VCaP (cell line): Measurements from ENCODE around the gene C4orf50.
A peak's percentile ranks its signal among the peaks of the same experiment; 100 is the strongest.

ENCODE experiments used
- H3K27ac ChIP-seq: fragments of 450-650 bp; 2 replicates; pipeline ENCODE4 v1.5.1; 2017
- TF ChIP-seq, protein P1 (sequence below): fragments of 450-650 bp; conservative IDR thresholded peaks from 2 replicates; pipeline ENCODE4 v1.5.1; 2017; ENCODE audit warnings: mild to moderate bottlenecking, moderate library complexity

The C4orf50 gene

DNA sequence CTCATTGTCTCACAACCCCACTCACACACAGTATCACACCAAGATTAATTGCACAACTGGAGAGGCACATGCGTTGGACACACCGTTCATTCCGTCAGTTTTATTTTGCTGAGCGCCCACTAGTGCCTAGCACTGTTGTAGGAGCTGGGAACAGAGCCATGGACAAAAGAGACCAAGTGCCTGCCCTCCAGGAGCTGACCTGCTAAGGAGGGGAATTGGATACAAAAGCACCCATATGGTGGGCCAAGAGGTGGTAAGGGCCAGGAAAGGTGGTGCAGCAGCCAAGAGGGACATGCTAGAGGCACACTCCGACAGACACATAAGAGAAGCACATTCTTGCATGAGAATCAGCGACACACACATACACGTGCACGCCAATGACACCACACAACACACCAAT is 124.6 kb downstream of the C4orf50 start:
- TF ChIP-seq, protein P1, sequence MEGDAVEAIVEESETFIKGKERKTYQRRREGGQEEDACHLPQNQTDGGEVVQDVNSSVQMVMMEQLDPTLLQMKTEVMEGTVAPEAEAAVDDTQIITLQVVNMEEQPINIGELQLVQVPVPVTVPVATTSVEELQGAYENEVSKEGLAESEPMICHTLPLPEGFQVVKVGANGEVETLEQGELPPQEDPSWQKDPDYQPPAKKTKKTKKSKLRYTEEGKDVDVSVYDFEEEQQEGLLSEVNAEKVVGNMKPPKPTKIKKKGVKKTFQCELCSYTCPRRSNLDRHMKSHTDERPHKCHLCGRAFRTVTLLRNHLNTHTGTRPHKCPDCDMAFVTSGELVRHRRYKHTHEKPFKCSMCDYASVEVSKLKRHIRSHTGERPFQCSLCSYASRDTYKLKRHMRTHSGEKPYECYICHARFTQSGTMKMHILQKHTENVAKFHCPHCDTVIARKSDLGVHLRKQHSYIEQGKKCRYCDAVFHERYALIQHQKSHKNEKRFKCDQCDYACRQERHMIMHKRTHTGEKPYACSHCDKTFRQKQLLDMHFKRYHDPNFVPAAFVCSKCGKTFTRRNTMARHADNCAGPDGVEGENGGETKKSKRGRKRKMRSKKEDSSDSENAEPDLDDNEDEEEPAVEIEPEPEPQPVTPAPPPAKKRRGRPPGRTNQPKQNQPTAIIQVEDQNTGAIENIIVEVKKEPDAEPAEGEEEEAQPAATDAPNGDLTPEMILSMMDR, result no peak
- H3K27ac ChIP-seq, result peak overlapping the region; percentile 21; the same call in 1 of the 2 replicates

DNA sequence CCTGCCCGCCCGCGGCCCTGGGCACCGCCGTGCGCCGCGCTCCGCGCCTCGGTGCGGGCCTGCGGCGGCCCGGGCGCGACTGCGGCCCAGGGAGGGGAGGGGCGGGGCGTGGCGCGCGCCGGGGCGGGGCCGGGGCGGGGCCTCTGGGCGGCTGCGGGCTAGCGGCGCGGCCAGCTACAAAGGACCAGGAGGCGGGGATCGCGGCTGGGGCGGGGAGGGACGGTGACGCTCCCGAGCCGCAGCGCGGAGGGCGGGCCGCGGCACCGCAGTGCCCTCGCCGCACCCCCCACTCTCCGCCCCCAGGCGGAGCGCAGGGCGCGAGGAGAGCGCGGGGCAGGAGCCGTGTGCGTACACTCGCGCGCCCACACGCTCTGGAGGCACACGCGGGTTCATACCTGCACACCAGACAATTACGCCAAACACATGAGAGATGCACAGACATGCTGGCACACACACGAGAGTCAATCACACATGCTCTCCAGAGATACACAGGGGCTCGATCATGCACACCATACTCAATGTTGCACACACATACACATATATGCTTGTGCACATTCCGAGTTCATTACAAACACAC is 125.1 kb downstream of the C4orf50 start, which contains the start of gene CRMP1:
CRMP1 (minus strand) TSS at position 83 of the 577 bp plus-strand sequence. CDS start 117 bp downstream, outside the sequence.
- H3K27ac ChIP-seq, result peak within 1 kb of the TSS; percentile 21; the same call in 1 of the 2 replicates
- TF ChIP-seq, protein P1, result no peak

DNA sequence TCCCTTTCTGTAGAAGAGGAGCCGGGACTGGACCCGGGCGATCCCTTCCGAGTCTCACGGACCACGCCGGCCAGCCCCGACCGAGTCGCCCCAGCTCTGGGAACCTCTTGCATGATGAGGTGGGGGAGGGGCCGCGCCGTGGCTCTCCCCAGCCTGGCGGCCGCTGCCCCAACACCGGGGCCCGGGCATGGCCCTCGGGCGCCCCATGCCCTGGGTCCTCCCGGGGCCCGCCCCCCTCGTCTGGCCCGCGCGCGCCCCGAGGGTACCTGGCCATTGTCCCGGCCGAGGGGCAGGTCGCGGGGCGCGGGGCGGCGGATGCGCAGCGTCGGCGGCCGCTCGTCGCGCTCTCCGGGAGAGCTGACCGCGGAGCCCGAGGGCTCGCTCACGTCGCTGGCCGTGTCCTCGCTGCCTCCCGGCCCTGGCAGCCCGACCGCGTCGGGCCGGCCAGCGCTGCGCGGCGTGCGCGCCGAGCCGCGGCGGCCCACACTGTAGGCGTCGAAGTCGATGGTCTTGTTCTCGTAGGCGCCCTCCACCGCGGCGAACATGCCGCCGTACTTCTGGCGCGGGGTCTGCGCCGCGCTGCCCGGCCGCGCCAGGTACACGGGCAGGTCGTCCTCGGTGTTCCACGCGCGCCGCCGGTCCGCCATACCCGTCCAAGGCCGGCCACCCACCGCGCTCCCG is 125.8 kb downstream of the C4orf50 start:
- TF ChIP-seq, protein P1, result no peak
- peak overlapping the region; percentile 21; the same call in 1 of the 2 replicates for H3K27ac ChIP-seq

DNA sequence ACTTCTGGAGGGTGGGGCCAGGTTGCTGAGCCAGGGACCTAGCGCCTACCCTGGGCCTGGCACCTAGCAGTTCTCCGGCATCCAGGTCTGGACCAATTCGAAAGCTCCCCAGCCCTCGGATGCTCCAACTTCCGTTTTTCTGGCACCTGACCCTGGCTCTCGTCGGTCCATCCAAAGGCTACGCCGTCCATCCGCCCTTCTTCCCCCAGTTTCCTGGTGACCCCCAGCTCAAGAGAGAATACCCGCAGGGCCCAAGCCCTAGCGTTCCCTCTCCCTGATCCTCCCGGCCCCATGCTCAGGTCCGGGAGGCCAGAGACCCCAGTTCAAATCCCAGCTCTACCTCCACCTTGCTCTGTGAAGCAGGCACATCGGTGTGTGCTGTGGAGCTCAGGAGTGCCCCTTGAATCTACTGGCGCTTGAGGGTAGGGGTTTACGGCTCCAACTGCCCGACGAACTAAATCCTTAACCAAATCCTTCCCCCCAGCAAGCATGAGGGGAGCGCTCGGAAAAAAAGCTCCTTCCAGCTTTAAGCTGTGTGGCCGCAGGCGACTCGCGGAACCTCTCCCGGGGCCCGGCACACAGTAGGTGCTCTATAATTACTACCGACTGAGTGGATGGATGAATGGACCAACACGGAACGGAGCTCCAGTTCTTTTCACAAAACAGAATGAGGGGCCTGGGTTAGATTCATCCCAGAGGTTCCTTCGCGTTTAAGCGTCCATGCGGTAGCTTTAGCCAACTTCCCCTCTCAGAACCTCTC is 126.5 kb downstream of the C4orf50 start:
- no peak overlapping the region for H3K27ac ChIP-seq
- TF ChIP-seq, protein P1, result no peak

DNA sequence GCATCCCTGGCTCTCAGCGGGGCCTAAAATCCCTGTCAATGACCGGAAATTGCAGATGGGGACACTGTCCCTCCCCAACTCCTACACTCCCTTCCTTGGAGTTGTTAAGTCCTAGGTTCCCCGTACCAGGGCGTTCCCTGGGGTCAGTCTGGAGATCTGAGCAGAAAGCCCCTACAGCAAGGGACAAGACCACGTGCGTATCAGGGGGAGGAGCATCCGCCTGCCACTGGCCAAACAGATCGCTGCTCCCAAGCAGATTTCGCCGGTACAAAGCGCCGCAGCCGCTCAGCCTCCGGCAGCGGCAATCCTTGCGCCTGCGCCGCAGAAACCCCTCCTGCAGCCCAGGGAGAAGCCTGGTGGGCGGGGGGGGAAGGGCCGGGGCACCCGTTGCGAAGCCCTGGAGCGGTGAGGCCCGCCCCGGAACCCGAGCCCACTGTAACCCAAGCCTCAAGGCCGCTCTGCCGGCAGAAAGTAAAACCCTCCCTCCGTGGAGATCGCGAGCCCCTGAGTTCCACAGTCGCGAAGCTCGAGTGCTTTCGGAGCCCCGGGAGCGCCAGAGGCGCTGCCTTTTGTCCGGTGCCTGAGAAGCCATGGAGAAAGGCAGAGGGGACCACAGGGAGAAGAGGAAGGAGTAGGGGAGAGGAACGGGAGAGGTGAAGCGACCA is 128.0 kb downstream of the C4orf50 start:
- H3K27ac ChIP-seq, result peak overlapping the region; percentile 54; the same call in 1 of the 2 replicates
- TF ChIP-seq, protein P1, result no peak

DNA sequence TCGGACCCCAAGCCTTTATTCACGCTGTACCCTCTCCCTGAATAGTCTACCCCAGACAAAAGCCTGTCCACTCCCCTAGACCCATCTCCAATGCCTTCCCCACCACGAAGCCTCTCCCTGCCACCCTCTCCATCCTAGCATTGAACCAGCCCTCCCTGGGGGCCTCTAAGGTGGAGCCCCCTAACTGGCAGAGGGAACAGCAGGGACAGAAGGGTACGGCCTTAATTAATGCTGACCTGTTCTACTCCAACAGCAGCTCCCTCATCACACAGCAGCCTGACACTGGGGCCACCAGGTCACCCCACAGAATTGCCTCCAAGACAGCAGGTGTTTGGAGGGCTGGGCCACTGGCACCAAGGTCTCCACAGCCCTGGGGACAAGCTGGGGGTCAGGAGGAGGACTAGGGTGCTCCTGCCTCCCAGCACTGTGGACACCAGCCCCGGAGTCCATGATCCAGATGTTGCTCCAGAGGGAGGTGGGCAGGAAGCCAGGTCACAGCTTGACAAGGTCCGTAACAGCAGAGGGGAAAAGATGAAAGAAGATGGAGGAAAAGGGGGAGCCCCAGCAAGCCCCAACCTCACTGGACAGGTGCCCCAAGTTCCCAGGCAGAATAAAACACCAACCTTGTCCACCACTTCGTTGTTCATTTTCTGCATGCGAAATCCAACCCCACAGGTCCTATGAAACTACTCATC is 129.1 kb downstream of the C4orf50 start:
- TF ChIP-seq, protein P1, result no peak

More for the DNA sequence above, 129.1 kb downstream of the C4orf50 start:
- H3K27ac ChIP-seq, result peak overlapping the region; percentile 64
